Stimulated activated naive CD8-positive, alpha-beta T cell treated with anti-CD3 and anti-CD28 coated beads, Interleukin-15, Interleukin-2, amounts not matched to agents 100 ng/mL and 50 ng/mL, for 24 hours (primary cell): ENCODE data around the gene ICAM5.
"Not testable (repeated sequence)": the region's sequence is repeated elsewhere in the genome, so short reads cannot be mapped to it uniquely, and the experiment has no call there.

Experiments used
- H3K27ac Mint-ChIP-seq: one replicate; pipeline ENCODE4 v1.8.0; 2021; ENCODE audit warnings: mild to moderate bottlenecking, mixed read lengths
- H3K27me3 Mint-ChIP-seq: one replicate; pipeline ENCODE4 v1.8.0; 2021; ENCODE audit warnings: mixed read lengths
- H3K36me3 Mint-ChIP-seq: one replicate; pipeline ENCODE4 v1.8.0; 2021; ENCODE audit warnings: low read depth, mixed read lengths
- H3K4me1 Mint-ChIP-seq: one replicate; pipeline ENCODE4 v1.8.0; 2021; ENCODE audit warnings: low read depth, mixed read lengths
- H3K4me3 Mint-ChIP-seq: one replicate; pipeline ENCODE4 v1.8.0; 2021; ENCODE audit warnings: mild to moderate bottlenecking, mixed read lengths
- H3K9me3 Mint-ChIP-seq: one replicate; pipeline ENCODE4 v1.8.0; 2021; ENCODE audit warnings: mixed read lengths

ICAM5 gene, protein sequence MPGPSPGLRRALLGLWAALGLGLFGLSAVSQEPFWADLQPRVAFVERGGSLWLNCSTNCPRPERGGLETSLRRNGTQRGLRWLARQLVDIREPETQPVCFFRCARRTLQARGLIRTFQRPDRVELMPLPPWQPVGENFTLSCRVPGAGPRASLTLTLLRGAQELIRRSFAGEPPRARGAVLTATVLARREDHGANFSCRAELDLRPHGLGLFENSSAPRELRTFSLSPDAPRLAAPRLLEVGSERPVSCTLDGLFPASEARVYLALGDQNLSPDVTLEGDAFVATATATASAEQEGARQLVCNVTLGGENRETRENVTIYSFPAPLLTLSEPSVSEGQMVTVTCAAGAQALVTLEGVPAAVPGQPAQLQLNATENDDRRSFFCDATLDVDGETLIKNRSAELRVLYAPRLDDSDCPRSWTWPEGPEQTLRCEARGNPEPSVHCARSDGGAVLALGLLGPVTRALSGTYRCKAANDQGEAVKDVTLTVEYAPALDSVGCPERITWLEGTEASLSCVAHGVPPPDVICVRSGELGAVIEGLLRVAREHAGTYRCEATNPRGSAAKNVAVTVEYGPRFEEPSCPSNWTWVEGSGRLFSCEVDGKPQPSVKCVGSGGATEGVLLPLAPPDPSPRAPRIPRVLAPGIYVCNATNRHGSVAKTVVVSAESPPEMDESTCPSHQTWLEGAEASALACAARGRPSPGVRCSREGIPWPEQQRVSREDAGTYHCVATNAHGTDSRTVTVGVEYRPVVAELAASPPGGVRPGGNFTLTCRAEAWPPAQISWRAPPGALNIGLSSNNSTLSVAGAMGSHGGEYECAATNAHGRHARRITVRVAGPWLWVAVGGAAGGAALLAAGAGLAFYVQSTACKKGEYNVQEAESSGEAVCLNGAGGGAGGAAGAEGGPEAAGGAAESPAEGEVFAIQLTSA

GRCh38 chr19:10289836-10290356 is at the start of gene ICAM5:
Gene ICAM5 (plus strand): TSS chr19:10289952. CDS start chr19:10290044, 92 bp downstream.
- no peaks in the 10 kb centered on the region for H3K9me3 Mint-ChIP-seq
- H3K27me3 Mint-ChIP-seq: peaks cover 55% of the 10 kb centered on the region
- H3K27ac Mint-ChIP-seq: peak within 1 kb of the TSS; percentile 71
- H3K36me3 Mint-ChIP-seq: peaks cover 17% of the 10 kb centered on the region
- peak within 1 kb of the TSS; percentile 76 for H3K4me3 Mint-ChIP-seq
- peaks cover 76% of the 10 kb centered on the region for H3K4me1 Mint-ChIP-seq

- H3K27me3 Mint-ChIP-seq, H3K27ac Mint-ChIP-seq, H3K4me3 Mint-ChIP-seq, H3K36me3 Mint-ChIP-seq, H3K9me3 Mint-ChIP-seq: not testable (repeated sequence)
- H3K4me1 Mint-ChIP-seq: peaks cover 16% of the 10 kb centered on the region
Observed at GRCh38 chr19:10241826-10242449, 47.8 kb upstream of the ICAM5 start.

- Mint-ChIP-seq H3K36me3 (no peaks in the 10 kb centered on the region), H3K9me3 (no peaks in the 10 kb centered on the region), H3K4me3 (no peak overlapping the region), H3K27ac (no peak overlapping the region), H3K4me1 (peaks cover 11% of the 10 kb centered on the region), H3K27me3 (no peaks in the 10 kb centered on the region)
Observed at GRCh38 chr19:10243606-10244005, 46.1 kb upstream of the ICAM5 start.

GRCh38 chr19:10245189-10245939 is 44.4 kb upstream of the ICAM5 start:
- no peak overlapping the region for H3K27ac Mint-ChIP-seq

DNA sequence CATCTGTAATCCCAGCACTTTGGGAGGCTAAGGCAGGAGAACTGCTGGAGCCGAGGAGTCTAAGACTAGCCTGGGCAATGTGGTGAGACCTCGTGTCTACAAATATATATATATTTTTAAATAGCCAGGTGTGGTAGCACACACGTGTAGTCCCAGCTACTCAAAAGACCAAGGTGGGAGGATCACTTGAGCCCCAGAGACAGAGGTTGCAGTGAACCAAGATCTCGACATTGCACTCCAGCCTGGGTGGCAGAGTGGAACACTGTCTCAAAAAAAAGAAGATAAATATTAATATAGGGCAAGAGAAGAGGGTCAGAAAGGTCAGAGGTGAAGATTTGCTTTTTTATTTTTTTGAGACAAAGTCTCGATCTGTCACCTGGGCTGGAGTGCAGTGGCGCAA is 43.2 kb upstream of the ICAM5 start:
- H3K36me3 Mint-ChIP-seq: no peaks in the 10 kb centered on the region
- H3K27me3 Mint-ChIP-seq: no peaks in the 10 kb centered on the region
- peaks cover 7% of the 10 kb centered on the region for H3K4me1 Mint-ChIP-seq
- no peak overlapping the region for H3K27ac Mint-ChIP-seq
- no peak overlapping the region for H3K4me3 Mint-ChIP-seq
- no peaks in the 10 kb centered on the region for H3K9me3 Mint-ChIP-seq

More at GRCh38 chr19:10245189-10245939, 44.4 kb upstream of the ICAM5 start:
- no peak overlapping the region for H3K4me3 Mint-ChIP-seq
- H3K9me3 Mint-ChIP-seq: no peaks in the 10 kb centered on the region
- no peaks in the 10 kb centered on the region for H3K36me3 Mint-ChIP-seq
- H3K4me1 Mint-ChIP-seq: peaks cover 2% of the 10 kb centered on the region
- H3K27me3 Mint-ChIP-seq: no peaks in the 10 kb centered on the region

- H3K27me3 Mint-ChIP-seq: no peaks in the 10 kb centered on the region
- no peaks in the 10 kb centered on the region for H3K9me3 Mint-ChIP-seq
- peaks cover 34% of the 10 kb centered on the region for H3K36me3 Mint-ChIP-seq
- peak within 1 kb of the TSS; percentile 97 for H3K4me3 Mint-ChIP-seq
- peak within 1 kb of the TSS; percentile 96 for H3K27ac Mint-ChIP-seq
- H3K4me1 Mint-ChIP-seq: peaks cover 28% of the 10 kb centered on the region
Observed at GRCh38 chr19:10251792-10252694, 37.7 kb upstream of the ICAM5 start, which contains the start of gene MRPL4. Gene MRPL4 (plus strand): TSS chr19:10252214. CDS start chr19:10252254, 40 bp downstream.

DNA sequence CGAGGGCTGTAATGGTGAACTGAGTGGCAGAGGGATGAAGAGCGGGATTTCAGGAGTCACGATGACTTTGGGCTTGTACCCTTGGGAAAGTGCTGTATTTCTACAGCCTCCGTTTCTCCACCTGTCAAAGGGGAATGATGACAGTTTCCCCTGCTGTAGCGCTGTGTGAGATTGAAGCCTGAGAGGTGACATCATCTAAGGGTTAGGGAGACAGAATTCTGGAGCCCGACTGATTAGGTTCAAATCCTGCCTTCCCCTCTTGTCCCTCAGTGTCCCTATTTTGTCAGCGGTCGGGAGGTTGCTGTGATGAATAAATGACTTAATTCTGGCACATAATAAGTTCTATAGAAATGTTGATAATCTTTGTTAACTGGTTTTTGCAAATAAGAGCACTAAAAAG is 37.0 kb upstream of the ICAM5 start:
- H3K36me3 Mint-ChIP-seq: peaks cover 41% of the 10 kb centered on the region
- H3K27ac Mint-ChIP-seq: peak overlapping the region; percentile 96
- H3K4me1 Mint-ChIP-seq: peaks cover 28% of the 10 kb centered on the region
- H3K4me3 Mint-ChIP-seq: peak overlapping the region; percentile 97
- H3K9me3 Mint-ChIP-seq: no peaks in the 10 kb centered on the region
- no peaks in the 10 kb centered on the region for H3K27me3 Mint-ChIP-seq

DNA sequence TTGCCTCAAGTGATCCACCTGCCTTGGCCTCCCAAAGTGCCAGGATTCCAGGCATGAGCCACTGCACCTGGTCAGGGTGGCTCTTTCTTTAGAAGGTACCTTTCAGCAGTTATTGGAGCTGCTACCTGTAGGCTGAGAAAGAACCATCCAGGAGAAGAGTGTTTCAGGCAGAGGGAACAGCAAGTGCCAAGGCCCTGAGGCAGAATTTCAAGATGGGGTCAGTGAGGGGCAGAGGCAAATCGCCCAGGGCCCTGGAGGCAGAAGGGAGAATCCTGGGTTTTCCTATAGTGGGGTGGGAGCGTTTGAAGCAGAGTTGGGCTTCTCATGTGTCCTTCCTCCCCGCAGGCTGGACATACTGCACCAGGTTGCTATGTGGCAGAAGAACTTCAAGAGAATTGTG is 35.5 kb upstream of the ICAM5 start:
- peak overlapping the region; percentile 97 for H3K4me3 Mint-ChIP-seq
- H3K4me1 Mint-ChIP-seq: peaks cover 35% of the 10 kb centered on the region
- no peak overlapping the region for H3K27ac Mint-ChIP-seq
- peaks cover 43% of the 10 kb centered on the region for H3K36me3 Mint-ChIP-seq
- no peaks in the 10 kb centered on the region for H3K9me3 Mint-ChIP-seq
- no peaks in the 10 kb centered on the region for H3K27me3 Mint-ChIP-seq

GRCh38 chr19:10255358-10255757 is 34.4 kb upstream of the ICAM5 start:
- H3K27ac Mint-ChIP-seq: peak overlapping the region; percentile 38

GRCh38 chr19:10256551-10256950 is 33.2 kb upstream of the ICAM5 start:
- Mint-ChIP-seq H3K4me1 (peaks cover 46% of the 10 kb centered on the region), H3K4me3 (no peak overlapping the region), H3K36me3 (peaks cover 50% of the 10 kb centered on the region)

More at GRCh38 chr19:10255358-10255757, 34.4 kb upstream of the ICAM5 start:
- H3K36me3 Mint-ChIP-seq: peaks cover 50% of the 10 kb centered on the region
- no peak overlapping the region for H3K4me3 Mint-ChIP-seq
- H3K9me3 Mint-ChIP-seq: no peaks in the 10 kb centered on the region
- peaks cover 42% of the 10 kb centered on the region for H3K4me1 Mint-ChIP-seq
- H3K27me3 Mint-ChIP-seq: no peaks in the 10 kb centered on the region

GRCh38 chr19:10256970-10257615 is 32.7 kb upstream of the ICAM5 start:
- Mint-ChIP-seq H3K27me3 (no peaks in the 10 kb centered on the region), H3K36me3 (peaks cover 50% of the 10 kb centered on the region), H3K9me3 (no peaks in the 10 kb centered on the region), H3K27ac (no peak overlapping the region), H3K4me3 (no peak overlapping the region), H3K4me1 (peaks cover 46% of the 10 kb centered on the region)

More at GRCh38 chr19:10256551-10256950, 33.2 kb upstream of the ICAM5 start:
- H3K9me3 Mint-ChIP-seq: no peaks in the 10 kb centered on the region
- no peak overlapping the region for H3K27ac Mint-ChIP-seq
- H3K27me3 Mint-ChIP-seq: no peaks in the 10 kb centered on the region

- Mint-ChIP-seq H3K27ac (no peak overlapping the region), H3K36me3 (peaks cover 45% of the 10 kb centered on the region)
Observed at GRCh38 chr19:10258080-10258710, 31.6 kb upstream of the ICAM5 start.

More at GRCh38 chr19:10258080-10258710, 31.6 kb upstream of the ICAM5 start:
- Mint-ChIP-seq H3K27me3 (no peaks in the 10 kb centered on the region), H3K4me3 (no peak overlapping the region), H3K4me1 (peaks cover 37% of the 10 kb centered on the region), H3K9me3 (no peaks in the 10 kb centered on the region)
